Activated T-helper 1 cell treated with anti-CD3 and anti-CD28 coated beads, Interleukin-12 subunit alpha, Interleukin-12 subunit beta, Interleukin-2, Interleukin-4 antibody, amounts not matched to agents 30 ng/mL and 10 ng/mL and 1 ng/mL, durations not matched to agents 14 hours and 24 hours and 36 hours (primary cell): ENCODE measurements around the gene GPSM1. TPM values are rescaled to one million over a fixed set of nuclear protein-coding genes. Genes with fewer than 3 reads are reported as not detected.
A peak's percentile ranks its signal among the peaks of the same experiment; 100 is the strongest.
"Not testable (repeated sequence)": the region's sequence is repeated elsewhere in the genome, so short reads cannot be mapped to it uniquely, and the experiment has no call there.

Experiments
- DNase-seq: peaks from one replicate; pipeline ENCODE4 v3.0.0; 2021; ENCODE audit warnings: low spot score
- H3K27ac Mint-ChIP-seq: one replicate; pipeline ENCODE4 v1.8.0; 2021; ENCODE audit warnings: mild to moderate bottlenecking, mixed read lengths
- H3K27me3 Mint-ChIP-seq: one replicate; pipeline ENCODE4 v1.8.0; 2022; ENCODE audit warnings: mild to moderate bottlenecking, moderate library complexity, mixed read lengths; ENCODE audit not compliant: insufficient read depth
- H3K36me3 Mint-ChIP-seq: one replicate; pipeline ENCODE4 v1.8.0; 2021; ENCODE audit warnings: low read depth, mixed read lengths
- H3K4me1 Mint-ChIP-seq: one replicate; pipeline ENCODE4 v1.8.0; 2021; ENCODE audit warnings: low read depth, mixed read lengths
- H3K4me3 Mint-ChIP-seq: one replicate; pipeline ENCODE4 v1.8.0; 2021; ENCODE audit warnings: mild to moderate bottlenecking, moderate library complexity, mixed read lengths
- H3K9me3 Mint-ChIP-seq: one replicate; pipeline ENCODE4 v1.8.0; 2021; ENCODE audit warnings: mixed read lengths
- intact Hi-C: fragments of 100-400 bp; cut with micrococcal nuclease; formaldehyde crosslinking; loops from one replicate; pipeline ENCODE4 v1.15.1; 2024
- total RNA-seq: library from RNA; stranded (reverse); gene quantifications from 2 replicates; pipeline ENCODE4 v1.2.3, GENCODE V29; 2022

GPSM1 gene
- total RNA-seq, 1 donor from 2014 or later: 19.1 TPM

DNA sequence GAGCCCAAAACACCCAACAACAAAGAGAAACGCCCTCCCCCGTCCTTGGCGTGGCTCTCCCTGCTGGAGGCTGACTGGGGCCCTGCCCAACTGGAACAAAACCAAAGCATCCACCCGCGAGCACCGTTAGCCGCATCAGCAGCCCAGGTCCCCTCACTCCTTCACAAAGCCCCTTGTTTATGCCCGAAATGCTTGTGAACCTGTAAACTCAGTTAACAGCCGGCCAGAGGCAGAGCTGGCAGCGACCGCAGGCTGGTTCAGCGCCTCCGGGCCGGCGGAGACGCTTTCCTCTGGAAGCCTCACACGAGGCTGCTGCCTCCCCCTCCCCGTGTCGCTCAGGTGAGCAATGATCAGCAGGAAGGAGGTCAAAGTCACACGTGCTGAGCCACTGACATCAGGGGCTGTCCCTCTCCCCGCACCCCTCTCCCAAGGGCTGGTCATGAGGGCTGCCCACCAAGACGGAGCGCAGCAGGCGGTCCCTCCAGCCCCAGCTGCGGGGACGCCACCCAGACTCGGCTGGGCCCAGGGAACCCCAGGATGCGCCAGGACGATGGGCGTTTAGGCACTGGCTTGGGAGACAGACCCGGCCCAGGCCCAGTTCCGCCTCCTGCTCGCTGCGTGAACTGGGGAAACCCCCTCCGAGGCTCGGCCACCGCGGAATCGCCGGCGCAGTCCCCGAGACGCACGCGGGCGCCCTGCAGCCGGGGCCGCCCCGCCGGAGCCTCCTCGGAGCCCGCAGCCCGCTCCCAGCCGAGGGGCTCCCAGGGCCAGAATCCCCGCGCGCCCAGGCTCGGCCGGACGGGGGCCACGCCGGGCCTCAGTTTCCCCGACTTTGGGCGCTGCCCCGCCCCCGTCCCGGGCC, 72.1 kb downstream of the GPSM1 start:
- DNase-seq: peak; percentile 26
- Mint-ChIP-seq H3K9me3 (no peaks in the 10 kb centered on the region), H3K4me3 (peak overlapping the region; percentile 91), H3K27ac (peak overlapping the region; percentile 76), H3K36me3 (peaks cover 42% of the 10 kb centered on the region), H3K4me1 (peaks cover 31% of the 10 kb centered on the region), H3K27me3 (no peaks in the 10 kb centered on the region)
- intact Hi-C loops: loop anchor here (1.0 to 5.0 kb wide), 9 partner anchors 11 to 492 kb away; partner anchors contain the start of genes CAMSAP1, DNLZ, ENTR1 and PMPCA

DNA sequence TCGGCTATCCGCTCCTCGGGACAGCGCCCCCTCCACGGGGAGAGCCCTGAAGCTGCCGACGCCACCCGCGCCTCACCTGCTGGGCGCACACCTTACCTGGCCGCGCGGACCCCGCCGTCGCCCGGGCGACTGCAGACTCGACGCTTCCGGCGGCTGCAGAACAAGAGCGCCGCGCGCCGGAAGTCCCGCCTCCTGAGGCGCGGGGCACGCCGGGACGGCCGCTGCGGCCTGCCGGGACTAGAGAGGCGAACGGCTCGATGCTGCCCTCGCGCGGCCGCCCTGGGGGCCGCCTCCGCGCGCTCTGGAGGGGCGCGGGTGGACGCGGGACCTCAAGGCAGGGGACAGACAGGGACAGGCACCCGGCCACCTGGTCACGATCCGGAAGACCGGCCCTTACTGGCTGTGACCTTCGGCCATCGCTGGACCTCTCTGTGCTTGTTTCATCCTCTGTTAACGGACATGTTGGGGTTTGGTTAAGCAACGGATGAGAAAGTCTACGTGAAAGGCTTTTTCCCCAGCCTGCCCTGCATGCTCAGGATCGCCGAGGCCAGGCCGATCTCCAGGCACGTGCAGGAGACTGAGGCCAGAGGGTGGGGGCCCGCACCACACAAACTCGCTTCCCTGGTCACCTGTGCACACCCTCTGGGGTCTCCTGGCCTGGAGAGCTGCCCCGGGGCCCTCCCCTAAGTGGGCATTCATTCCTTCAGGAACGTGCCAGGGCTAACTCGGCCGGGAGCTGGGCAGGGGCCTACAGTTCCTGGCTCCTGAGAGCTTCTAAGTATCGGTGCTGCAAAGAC, 72.9 kb downstream of the GPSM1 start, which contains the start of gene SNAPC4:
TSS of gene SNAPC4 (minus strand) at position 133 of the 797 bp plus-strand sequence. CDS start 1,742 bp downstream, outside the sequence.
- intact Hi-C loops: loop anchor here (1.0 to 5.0 kb wide), 8 partner anchors 10 to 493 kb away; partner anchors contain the start of genes CAMSAP1, DNLZ, ENTR1 and PMPCA
- no peaks in the 10 kb centered on the region for H3K27me3 Mint-ChIP-seq
- H3K9me3 Mint-ChIP-seq: no peaks in the 10 kb centered on the region
- DNase-seq: peak; percentile 86
- peak within 1 kb of the TSS; percentile 76 for H3K27ac Mint-ChIP-seq
- H3K4me3 Mint-ChIP-seq: peak within 1 kb of the TSS; percentile 91
- H3K4me1 Mint-ChIP-seq: peaks cover 40% of the 10 kb centered on the region
- peaks cover 48% of the 10 kb centered on the region for H3K36me3 Mint-ChIP-seq

DNA sequence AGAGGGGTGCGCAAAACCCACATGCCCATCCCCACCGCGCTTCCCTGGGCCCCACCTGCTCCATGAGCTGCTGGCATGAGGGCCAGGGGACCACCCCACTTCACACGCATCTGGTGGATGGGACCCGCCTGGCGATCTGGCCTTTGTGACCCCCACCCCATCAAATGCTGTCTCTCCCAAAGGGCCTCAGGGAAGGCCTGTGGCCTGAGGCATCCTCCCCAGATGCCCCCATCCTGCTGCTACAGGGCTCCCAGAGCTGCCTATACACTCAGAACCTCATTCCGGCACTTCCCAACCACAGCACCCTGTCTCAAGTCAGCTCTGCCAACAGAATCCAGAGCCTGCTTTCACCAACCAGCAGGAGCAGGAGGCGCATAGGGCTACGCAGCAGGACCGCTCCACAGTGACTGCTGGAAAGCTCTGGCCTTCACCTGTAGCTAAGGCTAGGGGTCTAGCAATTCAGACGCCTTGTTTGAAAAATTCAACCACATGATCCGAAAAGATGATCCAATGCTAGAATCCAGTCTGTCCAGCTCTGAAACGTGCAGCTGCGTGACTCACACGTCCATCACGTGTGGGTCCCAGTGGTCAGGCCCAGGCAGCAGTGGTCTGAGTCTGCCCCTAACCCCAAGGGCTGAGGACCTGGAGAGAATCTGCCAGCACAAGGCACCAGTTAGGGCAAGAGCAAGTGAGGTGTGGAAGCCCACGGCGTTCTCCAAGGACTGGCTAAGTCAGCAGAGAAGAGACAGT, 74.0 kb downstream of the GPSM1 start:
- Mint-ChIP-seq H3K27ac (no peak overlapping the region), H3K4me3 (peak overlapping the region; percentile 53), H3K36me3 (peaks cover 53% of the 10 kb centered on the region), H3K4me1 (peaks cover 41% of the 10 kb centered on the region), H3K27me3 (no peaks in the 10 kb centered on the region), H3K9me3 (no peaks in the 10 kb centered on the region)
- no peak for DNase-seq
- intact Hi-C loops: loop anchor here (2.0 to 5.0 kb wide), 4 partner anchors 81 to 494 kb away; partner anchors contain the start of genes CAMSAP1, QSOX2 and SEC16A

DNA sequence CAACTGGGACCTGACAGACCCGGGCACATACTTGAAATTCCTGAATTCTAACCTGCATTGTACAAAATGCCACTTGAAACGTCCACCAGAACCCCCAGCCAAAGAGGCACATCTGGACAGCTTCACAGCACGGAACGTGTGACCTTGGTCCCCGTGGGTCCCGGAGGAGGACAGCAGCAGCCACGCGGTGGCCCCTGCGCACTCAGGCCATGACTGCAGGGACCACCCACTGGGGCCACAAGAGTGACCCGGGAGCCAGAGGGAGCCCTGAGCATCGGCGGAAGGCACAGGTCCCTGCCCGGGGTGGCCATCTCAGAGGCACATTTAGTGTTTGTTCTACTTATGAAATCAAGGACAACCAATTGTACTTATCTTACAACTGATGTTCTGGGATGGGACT, 74.7 kb downstream of the GPSM1 start:
- intact Hi-C loops: loop anchor here (5.0 kb wide), 1 partner anchor 495 kb away; the partner anchor contains the start of gene CAMSAP1
- Mint-ChIP-seq H3K4me1 (peaks cover 41% of the 10 kb centered on the region), H3K27me3 (no peaks in the 10 kb centered on the region), H3K36me3 (peaks cover 53% of the 10 kb centered on the region), H3K9me3 (no peaks in the 10 kb centered on the region), H3K4me3 (no peak overlapping the region), H3K27ac (no peak overlapping the region)
- DNase-seq: no peak

DNA sequence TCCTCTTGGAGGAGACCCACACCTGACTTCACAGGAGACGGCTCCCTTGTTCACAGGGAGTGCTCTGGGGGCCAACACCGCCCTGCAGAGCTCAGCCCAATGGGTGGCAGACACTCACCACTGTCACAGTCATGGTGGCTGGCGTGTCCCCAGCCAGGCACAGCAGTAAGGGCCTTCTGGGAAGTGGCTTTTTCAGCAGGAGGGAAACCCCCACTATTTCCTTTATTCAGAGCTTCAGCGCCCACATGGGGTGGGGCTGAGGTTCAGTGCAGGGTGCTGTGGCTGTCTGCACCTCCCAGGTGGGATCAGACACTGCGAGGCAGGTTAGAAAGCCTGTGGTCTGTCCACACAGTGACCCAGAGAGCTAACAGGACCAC, 76.2 kb downstream of the GPSM1 start:
- peak overlapping the region; percentile 52 for H3K27ac Mint-ChIP-seq
- peaks cover 56% of the 10 kb centered on the region for H3K36me3 Mint-ChIP-seq
- H3K4me3 Mint-ChIP-seq: peak overlapping the region; percentile 65
- H3K9me3 Mint-ChIP-seq: no peaks in the 10 kb centered on the region
- H3K27me3 Mint-ChIP-seq: no peaks in the 10 kb centered on the region
- H3K4me1 Mint-ChIP-seq: peaks cover 38% of the 10 kb centered on the region
- intact Hi-C loops: loop anchor here (5.0 kb wide), 1 partner anchor 496 kb away; the partner anchor contains the start of gene CAMSAP1
- peak; percentile 69 for DNase-seq

DNA sequence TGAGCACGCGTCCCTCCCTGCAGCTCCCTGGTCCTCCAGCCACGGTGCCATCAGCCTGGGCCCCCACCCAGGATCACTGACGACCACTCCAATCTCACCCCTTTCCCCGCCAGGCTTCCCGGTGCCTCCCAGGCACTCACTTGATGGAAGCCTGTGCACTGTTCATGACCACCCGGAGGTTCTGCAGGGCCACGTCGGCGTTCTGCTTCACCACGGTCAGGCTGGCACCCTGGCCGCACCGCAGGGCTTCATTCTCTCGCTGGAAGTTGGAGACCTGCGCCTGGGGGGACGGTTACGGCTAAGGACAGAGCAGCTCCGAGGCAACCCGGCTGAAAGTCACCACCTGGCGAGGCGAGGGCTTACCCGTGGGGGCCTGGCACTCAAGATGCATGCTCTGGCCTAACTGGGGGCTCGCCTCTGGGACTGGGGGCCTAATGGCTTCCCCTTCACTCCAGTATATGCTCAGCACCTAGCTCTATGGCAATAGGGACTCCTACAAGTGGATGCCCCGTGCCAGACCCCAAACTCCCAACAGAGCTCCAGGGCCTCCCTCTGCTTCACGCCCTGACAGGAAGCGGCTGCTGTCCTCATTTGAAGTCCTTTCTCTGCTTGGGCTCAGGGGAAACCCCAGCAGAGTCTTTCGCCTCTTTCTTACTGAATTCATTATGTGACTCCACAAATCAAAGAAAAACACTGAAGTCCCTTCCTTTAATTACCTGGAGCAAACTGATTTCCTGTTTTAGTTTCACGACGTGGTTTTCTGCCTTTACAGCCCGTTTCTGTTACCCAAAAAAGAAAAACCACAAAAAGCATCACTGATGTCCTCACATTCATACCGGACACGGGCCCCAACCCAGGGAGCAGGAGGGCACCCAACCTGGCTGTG, 76.8 kb downstream of the GPSM1 start:
- intact Hi-C loops: loop anchor here (5.0 kb wide), 1 partner anchor 497 kb away; the partner anchor contains the start of gene CAMSAP1
- Mint-ChIP-seq H3K27ac (peak overlapping the region; percentile 79), H3K36me3 (peaks cover 55% of the 10 kb centered on the region), H3K4me3 (peak overlapping the region; percentile 65), H3K4me1 (peaks cover 38% of the 10 kb centered on the region), H3K27me3 (peaks cover 3% of the 10 kb centered on the region), H3K9me3 (no peaks in the 10 kb centered on the region)
- DNase-seq: peak; percentile 40

DNA sequence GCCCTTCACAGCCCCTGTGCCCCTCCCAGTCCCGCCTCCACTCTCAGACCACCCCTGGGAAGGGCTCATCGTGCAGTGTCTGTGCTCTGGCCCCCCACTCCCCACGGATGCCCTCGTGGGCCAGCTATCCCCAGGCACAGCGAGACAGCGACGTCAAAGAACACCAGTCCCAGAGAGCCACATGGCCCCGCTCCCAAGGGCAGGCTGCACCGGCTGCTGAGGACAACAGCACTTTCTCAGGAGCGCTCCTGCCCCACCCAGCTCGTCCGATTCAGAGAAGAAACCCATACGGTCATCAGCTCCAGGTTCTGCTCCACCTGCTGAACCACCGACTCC, 77.4 kb downstream of the GPSM1 start:
- intact Hi-C loops: loop anchor here (5.0 kb wide), 1 partner anchor 497 kb away; the partner anchor contains the start of gene CAMSAP1
- H3K27me3 Mint-ChIP-seq: peaks cover 3% of the 10 kb centered on the region

DNA sequence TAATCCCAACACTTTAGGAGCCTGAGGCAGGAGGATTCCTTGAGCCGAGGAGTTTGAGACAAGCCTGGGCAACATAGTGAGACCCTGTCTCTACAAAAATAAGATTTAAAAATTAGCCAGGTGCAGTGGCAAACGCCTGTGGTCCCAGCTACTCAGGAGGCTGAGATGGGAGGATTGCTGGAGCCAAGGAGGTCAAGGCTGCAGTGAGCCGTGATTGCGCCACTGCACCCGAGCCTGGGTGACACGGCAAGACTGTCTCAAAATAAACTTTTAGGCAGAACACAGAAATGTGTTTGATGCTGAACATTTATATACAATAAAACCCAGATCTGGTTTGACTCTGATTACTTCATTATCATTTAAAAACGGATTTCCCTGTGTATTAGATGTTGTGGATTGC, 78.1 kb downstream of the GPSM1 start:
- peaks cover 3% of the 10 kb centered on the region for H3K27me3 Mint-ChIP-seq
- intact Hi-C loops: no loop called here
- peak overlapping the region; percentile 11 for H3K4me3 Mint-ChIP-seq
- no peak overlapping the region for H3K27ac Mint-ChIP-seq
- DNase-seq: no peak
- no peaks in the 10 kb centered on the region for H3K9me3 Mint-ChIP-seq
- peaks cover 42% of the 10 kb centered on the region for H3K4me1 Mint-ChIP-seq
- peaks cover 54% of the 10 kb centered on the region for H3K36me3 Mint-ChIP-seq

More for the DNA sequence above, 77.4 kb downstream of the GPSM1 start:
- peaks cover 54% of the 10 kb centered on the region for H3K36me3 Mint-ChIP-seq
- no peak for DNase-seq
- H3K4me3 Mint-ChIP-seq: peak overlapping the region; percentile 65
- peaks cover 39% of the 10 kb centered on the region for H3K4me1 Mint-ChIP-seq
- no peaks in the 10 kb centered on the region for H3K9me3 Mint-ChIP-seq
- peak overlapping the region; percentile 79 for H3K27ac Mint-ChIP-seq

DNA sequence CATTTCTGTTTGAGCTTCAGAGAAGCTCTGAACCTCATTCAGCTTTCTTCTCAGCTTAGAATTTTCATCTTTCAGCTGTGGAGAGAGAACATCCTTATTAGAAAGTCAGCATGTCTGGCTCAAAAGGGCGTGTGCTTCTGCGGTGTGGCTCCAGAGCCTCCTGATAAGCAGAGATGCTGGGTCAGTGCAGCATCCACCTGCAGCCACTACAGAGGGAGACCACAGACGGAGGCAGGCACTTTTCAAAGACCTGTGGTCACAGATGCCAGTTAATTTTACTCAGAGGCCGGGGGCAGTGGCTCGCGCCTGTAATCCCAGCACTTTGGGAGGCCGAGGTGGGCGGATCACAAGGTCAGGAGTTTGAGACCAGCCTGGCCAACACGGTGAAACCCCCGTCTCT, 78.6 kb downstream of the GPSM1 start:
- H3K27ac Mint-ChIP-seq, H3K9me3 Mint-ChIP-seq, H3K27me3 Mint-ChIP-seq, DNase-seq, intact Hi-C loops: not testable (repeated sequence)
- Mint-ChIP-seq H3K4me3 (peak overlapping the region; percentile 11), H3K4me1 (peaks cover 43% of the 10 kb centered on the region), H3K36me3 (peaks cover 54% of the 10 kb centered on the region)

DNA sequence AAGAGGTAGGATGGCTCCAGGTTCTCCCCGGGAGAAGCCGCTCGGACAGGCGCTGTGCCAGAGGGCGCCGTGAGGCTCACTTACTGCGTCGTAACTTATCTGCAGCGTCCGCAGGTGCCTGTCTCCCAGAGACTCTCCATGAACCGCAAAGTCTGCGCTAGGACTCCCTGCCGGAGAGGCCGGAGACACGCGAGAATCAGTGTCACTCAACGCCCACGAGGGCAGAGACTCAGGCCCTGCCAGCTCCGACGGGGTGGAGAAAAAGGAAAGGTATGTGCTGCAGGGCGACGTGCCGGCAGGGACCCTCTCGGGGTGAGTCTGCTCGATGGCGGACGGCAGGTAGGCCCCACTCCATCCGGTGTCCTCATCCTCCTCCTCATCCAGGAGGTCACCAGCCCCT, 79.7 kb downstream of the GPSM1 start:
- H3K27me3 Mint-ChIP-seq, DNase-seq, intact Hi-C loops, H3K27ac Mint-ChIP-seq, H3K9me3 Mint-ChIP-seq: not testable (repeated sequence)
- H3K4me1 Mint-ChIP-seq: peaks cover 54% of the 10 kb centered on the region
- H3K36me3 Mint-ChIP-seq: peaks cover 57% of the 10 kb centered on the region
- peak overlapping the region; percentile 15 for H3K4me3 Mint-ChIP-seq

DNA sequence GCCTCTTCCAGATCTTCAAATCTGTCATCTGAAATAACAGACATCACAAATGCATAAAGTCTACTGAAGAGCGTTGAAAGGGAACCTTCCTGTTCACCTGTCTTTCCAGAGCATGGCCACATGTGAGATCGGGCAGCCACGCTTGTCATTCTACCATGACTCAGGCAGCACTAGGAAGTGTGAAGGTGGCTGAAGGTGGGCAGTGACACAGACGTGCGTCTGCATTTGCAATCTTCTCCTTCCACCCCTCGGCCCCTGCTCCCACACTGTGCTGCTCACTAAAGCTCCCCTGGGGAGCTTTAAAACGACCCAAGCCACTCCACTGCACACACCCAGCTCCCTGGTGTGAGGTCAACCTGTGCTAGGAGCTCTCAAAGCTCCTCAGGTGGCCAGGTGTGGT, 80.6 kb downstream of the GPSM1 start:
- Mint-ChIP-seq H3K27me3 (peaks cover 3% of the 10 kb centered on the region), H3K9me3 (no peaks in the 10 kb centered on the region), H3K27ac (no peak overlapping the region), H3K4me3 (peak overlapping the region; percentile 3), H3K4me1 (peaks cover 51% of the 10 kb centered on the region), H3K36me3 (peaks cover 57% of the 10 kb centered on the region)
- intact Hi-C loops: no loop called here
- DNase-seq: no peak
